IMR-90 (cell line): ENCODE measurements around the gene FAM193A.
A peak's percentile ranks its signal among the peaks of the same experiment; 100 is the strongest.

Experiments used
- CTCF ChIP-seq: conservative IDR thresholded peaks from 2 replicates; pipeline ENCODE4 v1.5.1; 2012; ENCODE audit warnings: mild to moderate bottlenecking, low read depth, low read length, improper control_type of control experiment
- MAFK ChIP-seq: IDR thresholded peaks from 2 replicates; pipeline ENCODE4 v1.6.1; 2012; ENCODE audit warnings: low read depth, low read length, improper control_type of control experiment
- MAZ ChIP-seq: IDR thresholded peaks from 2 replicates; pipeline ENCODE4 v1.6.1; 2012; ENCODE audit warnings: low read depth, mild to moderate bottlenecking, low read length, improper control_type of control experiment, moderate library complexity, borderline replicate concordance
- MXI1 ChIP-seq: IDR thresholded peaks from 2 replicates; pipeline ENCODE4 v1.6.1; 2012; ENCODE audit warnings: low read depth, mild to moderate bottlenecking, low read length, moderate library complexity, borderline replicate concordance
- POLR2A ChIP-seq: IDR thresholded peaks from 2 replicates; pipeline ENCODE4 v1.6.1; 2012; ENCODE audit warnings: mild to moderate bottlenecking, low read depth, low read length
- RAD21 ChIP-seq: IDR thresholded peaks from 2 replicates; pipeline ENCODE4 v1.6.1; 2012; ENCODE audit warnings: low read length, improper control_type of control experiment
- RFX5 ChIP-seq: IDR thresholded peaks from 2 replicates; pipeline ENCODE4 v1.8.0; 2012; ENCODE audit warnings: low read depth, mild to moderate bottlenecking, low read length, moderate library complexity
- USF2 ChIP-seq: fragments of 150-350 bp; IDR thresholded peaks from 2 replicates; pipeline ENCODE4 v1.6.1; 2017; ENCODE audit warnings: mild to moderate bottlenecking, antibody characterized with exemption, low read length, low read depth
- TF ChIP-seq, protein P1 (sequence below): fragments of 150-350 bp; IDR thresholded peaks from 2 replicates; pipeline ENCODE4 v1.6.1; 2016; ENCODE audit warnings: low read depth, mild to moderate bottlenecking, low read length, moderate library complexity, borderline replicate concordance

- TF ChIP-seq CTCF (no peak), MAZ (peak; percentile 98), MXI1 (0 out of 2 replicates have a peak, but pooled peaks have one; percentile 45), POLR2A (peak; percentile 77), RFX5 (no peak), RAD21 (no peak), MAFK (no peak), USF2 (peak; percentile 38; the same call in 1 of the 2 replicates)
- TF ChIP-seq, protein P1, sequence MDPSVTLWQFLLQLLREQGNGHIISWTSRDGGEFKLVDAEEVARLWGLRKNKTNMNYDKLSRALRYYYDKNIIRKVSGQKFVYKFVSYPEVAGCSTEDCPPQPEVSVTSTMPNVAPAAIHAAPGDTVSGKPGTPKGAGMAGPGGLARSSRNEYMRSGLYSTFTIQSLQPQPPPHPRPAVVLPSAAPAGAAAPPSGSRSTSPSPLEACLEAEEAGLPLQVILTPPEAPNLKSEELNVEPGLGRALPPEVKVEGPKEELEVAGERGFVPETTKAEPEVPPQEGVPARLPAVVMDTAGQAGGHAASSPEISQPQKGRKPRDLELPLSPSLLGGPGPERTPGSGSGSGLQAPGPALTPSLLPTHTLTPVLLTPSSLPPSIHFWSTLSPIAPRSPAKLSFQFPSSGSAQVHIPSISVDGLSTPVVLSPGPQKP, result no peak
Measured at GRCh38 chr4:2536193-2537010, at the start of gene FAM193A.
